ENCODE data around the gene PHYKPL.

PHYKPL gene

GRCh38 chr5:178221853-178222252 is 10.7 kb downstream of the PHYKPL start:
- no peak for DNase-seq

- no peak for DNase-seq
Observed at GRCh38 chr5:178221282-178221681, 11.3 kb downstream of the PHYKPL start.

GRCh38 chr5:178218827-178219226 is 13.8 kb downstream of the PHYKPL start:
- DNase-seq = no peak

- no peak for DNase-seq
Observed at GRCh38 chr5:178218237-178218776, 14.3 kb downstream of the PHYKPL start.

- DNase-seq = no peak
Observed at GRCh38 chr5:178216779-178217178, 15.8 kb downstream of the PHYKPL start.

- no peak for DNase-seq
Observed at GRCh38 chr5:178216088-178216534, 16.5 kb downstream of the PHYKPL start.

GRCh38 chr5:178215280-178216002 is 17.2 kb downstream of the PHYKPL start:
- DNase-seq = no peak

GRCh38 chr5:178214160-178214803 is 18.3 kb downstream of the PHYKPL start:
- no peak for DNase-seq

GRCh38 chr5:178213748-178214151 is 18.9 kb downstream of the PHYKPL start:
- no peak for DNase-seq

- no peak for DNase-seq
Observed at GRCh38 chr5:178213003-178213461, 19.6 kb downstream of the PHYKPL start.

GRCh38 chr5:178212241-178213002 is 20.2 kb downstream of the PHYKPL start:
- no peak for DNase-seq

GRCh38 chr5:178211095-178212048 is 21.2 kb downstream of the PHYKPL start:
- DNase-seq = no peak

- no peak for DNase-seq
Observed at GRCh38 chr5:178210686-178211085, 21.9 kb downstream of the PHYKPL start.

GRCh38 chr5:178210073-178210535 is 22.5 kb downstream of the PHYKPL start:
- DNase-seq = no peak

- no peak for DNase-seq
Observed at GRCh38 chr5:178209334-178210072, 23.1 kb downstream of the PHYKPL start.

GRCh38 chr5:178208540-178209227 is 23.9 kb downstream of the PHYKPL start:
- DNase-seq = no peak

GRCh38 chr5:178207917-178208280 is 24.7 kb downstream of the PHYKPL start:
- no peak for DNase-seq

GRCh38 chr5:178207183-178207916 is 25.3 kb downstream of the PHYKPL start:
- no peak for DNase-seq

GRCh38 chr5:178206166-178207101 is 26.2 kb downstream of the PHYKPL start:
- no peak for DNase-seq
